Hematopoietic multipotent progenitor cell treated with erythropoietin and hydrocortisone succinate and interleukin-3 and kit ligand, for 15 days (in vitro differentiated cells): ENCODE measurements around the gene LIPM.

ENCODE experiments used
- DNase-seq: peaks from one replicate; pipeline ENCODE4 v3.0.0-alpha.2; 2015; ENCODE audit warnings: low spot score

Gene LIPM

GRCh38 chr10:88840104-88840503 is 37.6 kb downstream of the LIPM start:
- no peak for DNase-seq

GRCh38 chr10:88840881-88841280 is 38.4 kb downstream of the LIPM start:
- no peak for DNase-seq

GRCh38 chr10:88841316-88842111 is 39.0 kb downstream of the LIPM start:
- DNase-seq = no peak

GRCh38 chr10:88843171-88843570 is 40.6 kb downstream of the LIPM start:
- no peak for DNase-seq

- no peak for DNase-seq
These were observed 46.0 kb downstream of the LIPM start for GRCh38 chr10:88848499-88848898.

GRCh38 chr10:88849234-88849633 is 46.7 kb downstream of the LIPM start:
- DNase-seq = no peak

GRCh38 chr10:88850712-88851111 is 48.2 kb downstream of the LIPM start:
- DNase-seq = no peak

GRCh38 chr10:88851706-88852105 is 49.2 kb downstream of the LIPM start, which contains the start of gene ANKRD22:
Gene ANKRD22, minus strand, starts transcription at chr10:88851844. Its CDS starts 237 bp downstream, at chr10:88851607.
- DNase-seq = no peak

- DNase-seq = no peak
These were observed 49.8 kb downstream of the LIPM start for GRCh38 chr10:88852327-88852726.

- no peak for DNase-seq
These were observed 50.8 kb downstream of the LIPM start for GRCh38 chr10:88853155-88853881.

GRCh38 chr10:88854684-88855083 is 52.2 kb downstream of the LIPM start:
- no peak for DNase-seq

- no peak for DNase-seq
These were observed 55.3 kb downstream of the LIPM start for GRCh38 chr10:88857831-88858230.

GRCh38 chr10:88858491-88858890 is 56.0 kb downstream of the LIPM start:
- DNase-seq = no peak

GRCh38 chr10:88861036-88861435 is 58.5 kb downstream of the LIPM start:
- DNase-seq = no peak

- no peak for DNase-seq
These were observed 62.8 kb downstream of the LIPM start for GRCh38 chr10:88865281-88865876.

- DNase-seq = no peak
These were observed 63.9 kb downstream of the LIPM start for GRCh38 chr10:88866454-88866853.

- DNase-seq = no peak
These were observed 67.6 kb downstream of the LIPM start for GRCh38 chr10:88870089-88870488.
